Neural cell (in vitro differentiated cells): ENCODE measurements around the gene TRIM25. TPM values are rescaled to one million over a fixed set of nuclear protein-coding genes. Genes with fewer than 3 reads are reported as not detected.

ENCODE experiments used
- H2AFZ ChIP-seq: fragments of 200-600, 300-800 bp; sonication (generic), shearing (Covaris generic); 2 replicates; pipeline ENCODE4 v1.6.0; 2014; ENCODE audit warnings: low read depth, mild to moderate bottlenecking, antibody characterized with exemption, low read length, moderate library complexity
- H3F3A ChIP-seq: fragments of 200-600 bp; shearing (Covaris generic); 2 replicates; pipeline ENCODE4 v1.6.1; 2016; ENCODE audit warnings: mild to moderate bottlenecking, moderate library complexity, mixed read lengths, antibody characterized with exemption, low read length; ENCODE audit not compliant: insufficient read depth, poor library complexity, severe bottlenecking
- H3K27ac ChIP-seq: fragments of 200-600, 300-800 bp; sonication (generic), shearing (Covaris generic); 2 replicates; pipeline ENCODE4 v1.5.1; 2014; ENCODE audit warnings: mild to moderate bottlenecking, low read length, moderate library complexity
- H3K27me3 ChIP-seq: fragments of 300-800, 200-600 bp; sonication (generic), shearing (Covaris generic); 2 replicates; pipeline ENCODE4 v1.6.0; 2014; ENCODE audit warnings: mild to moderate bottlenecking, low read depth, low read length, moderate library complexity; ENCODE audit not compliant: insufficient read depth
- H3K36me3 ChIP-seq: fragments of 300-800, 200-600 bp; sonication (generic), shearing (Covaris generic); 2 replicates; pipeline ENCODE4 v1.5.1; 2014; ENCODE audit warnings: mild to moderate bottlenecking, antibody characterized with exemption, low read length, moderate library complexity; ENCODE audit not compliant: insufficient read depth
- H3K4me2 ChIP-seq: fragments of 300-800, 200-600 bp; sonication (generic), shearing (Covaris generic); 2 replicates; pipeline ENCODE4 v1.6.0; 2014; ENCODE audit warnings: mild to moderate bottlenecking, low read length
- H3K4me3 ChIP-seq: fragments of 300-800, 200-600 bp; sonication (generic), shearing (Covaris generic); 2 replicates; pipeline ENCODE4 v1.5.1; 2014; ENCODE audit warnings: mild to moderate bottlenecking, low read length, moderate library complexity
- H3K79me2 ChIP-seq: fragments of 200-600 bp; shearing (Covaris generic); replicated peaks from 2 replicates; pipeline ENCODE4 v1.6.0; 2014; ENCODE audit warnings: mild to moderate bottlenecking, low read length, moderate library complexity; ENCODE audit not compliant: insufficient read depth
- H3K9ac ChIP-seq: fragments of 300-800, 200-600 bp; sonication (generic), shearing (Covaris generic); 2 replicates; pipeline ENCODE4 v1.6.1; 2016; ENCODE audit warnings: mild to moderate bottlenecking, low read length, mixed read lengths
- H3K9me2 ChIP-seq: fragments of 200-600 bp; shearing (Covaris generic); 2 replicates; pipeline ENCODE4 v1.6.1; 2016; ENCODE audit warnings: mild to moderate bottlenecking, low read length, mixed read lengths; ENCODE audit not compliant: insufficient read depth
- H3K9me3 ChIP-seq: fragments of 200-600, 300-800 bp; sonication (generic), shearing (Covaris generic); 2 replicates; pipeline ENCODE4 v1.6.1; 2016; ENCODE audit warnings: mild to moderate bottlenecking, mixed run types, low read length, moderate library complexity, mixed read lengths
- H4K20me1 ChIP-seq: fragments of 200-600 bp; shearing (Covaris generic); 2 replicates; pipeline ENCODE4 v1.6.1; 2016; ENCODE audit warnings: mild to moderate bottlenecking, mixed run types; ENCODE audit not compliant: insufficient read depth
- CTCF ChIP-seq: fragments of 450-650 bp; IDR thresholded peaks from 2 replicates; pipeline ENCODE4 v1.5.1; 2014; ENCODE audit warnings: antibody characterized with exemption, mild to moderate bottlenecking, moderate library complexity; ENCODE audit not compliant: poor library complexity, severe bottlenecking
- EP300 ChIP-seq: fragments of 450-650 bp; conservative IDR thresholded peaks from 2 replicates; pipeline ENCODE4 v1.6.1; 2014; ENCODE audit warnings: antibody characterized with exemption, mild to moderate bottlenecking, moderate library complexity; ENCODE audit not compliant: poor library complexity, severe bottlenecking
- EZH2 ChIP-seq: fragments of 200-600, 300-800 bp; shearing (Covaris generic), sonication (generic); IDR thresholded peaks from 2 replicates; pipeline ENCODE4 v1.6.1; 2014; ENCODE audit warnings: antibody characterized with exemption, low read length, borderline replicate concordance, mild to moderate bottlenecking; ENCODE audit not compliant: insufficient read depth, poor library complexity, severe bottlenecking
- MXI1 ChIP-seq: fragments of 450-650 bp; conservative IDR thresholded peaks from 2 replicates; pipeline ENCODE4 v1.6.1; 2014; ENCODE audit warnings: antibody characterized with exemption, mild to moderate bottlenecking; ENCODE audit not compliant: poor library complexity, severe bottlenecking
- POLR2AphosphoS5 ChIP-seq: IDR thresholded peaks from 2 replicates; pipeline ENCODE4 v1.6.1; 2012
- RAD21 ChIP-seq: fragments of 450-650 bp; conservative IDR thresholded peaks from 2 replicates; pipeline ENCODE4 v1.6.1; 2014; ENCODE audit warnings: antibody characterized with exemption, mild to moderate bottlenecking, moderate library complexity
- SMC3 ChIP-seq: fragments of 450-650 bp; conservative IDR thresholded peaks from 2 replicates; pipeline ENCODE4 v1.6.1; 2014; ENCODE audit warnings: antibody characterized with exemption, mild to moderate bottlenecking, moderate library complexity; ENCODE audit not compliant: poor library complexity
- TAF1 ChIP-seq: IDR thresholded peaks from 2 replicates; pipeline ENCODE4 v1.6.1; 2012; ENCODE audit warnings: low read depth
- polyA plus RNA-seq: library from polyadenylated mRNA; depleted of rRNA; stranded (reverse); fragments of >200 nt; gene quantifications from 2 replicates; pipeline ENCODE4 v1.2.3, GENCODE V29; 2014
- TF ChIP-seq, protein P1 (sequence below): IDR thresholded peaks from 2 replicates; pipeline ENCODE4 v1.6.1; 2012; ENCODE audit warnings: borderline replicate concordance

Gene TRIM25
- polyA plus RNA-seq, 1 donor from 2014 or later = 1.7 TPM

- no peak for TF ChIP-seq CTCF
- no peak for TF ChIP-seq RAD21
- TF ChIP-seq TAF1 = no peak
- no peak for TF ChIP-seq SMC3
- TF ChIP-seq, protein P1, sequence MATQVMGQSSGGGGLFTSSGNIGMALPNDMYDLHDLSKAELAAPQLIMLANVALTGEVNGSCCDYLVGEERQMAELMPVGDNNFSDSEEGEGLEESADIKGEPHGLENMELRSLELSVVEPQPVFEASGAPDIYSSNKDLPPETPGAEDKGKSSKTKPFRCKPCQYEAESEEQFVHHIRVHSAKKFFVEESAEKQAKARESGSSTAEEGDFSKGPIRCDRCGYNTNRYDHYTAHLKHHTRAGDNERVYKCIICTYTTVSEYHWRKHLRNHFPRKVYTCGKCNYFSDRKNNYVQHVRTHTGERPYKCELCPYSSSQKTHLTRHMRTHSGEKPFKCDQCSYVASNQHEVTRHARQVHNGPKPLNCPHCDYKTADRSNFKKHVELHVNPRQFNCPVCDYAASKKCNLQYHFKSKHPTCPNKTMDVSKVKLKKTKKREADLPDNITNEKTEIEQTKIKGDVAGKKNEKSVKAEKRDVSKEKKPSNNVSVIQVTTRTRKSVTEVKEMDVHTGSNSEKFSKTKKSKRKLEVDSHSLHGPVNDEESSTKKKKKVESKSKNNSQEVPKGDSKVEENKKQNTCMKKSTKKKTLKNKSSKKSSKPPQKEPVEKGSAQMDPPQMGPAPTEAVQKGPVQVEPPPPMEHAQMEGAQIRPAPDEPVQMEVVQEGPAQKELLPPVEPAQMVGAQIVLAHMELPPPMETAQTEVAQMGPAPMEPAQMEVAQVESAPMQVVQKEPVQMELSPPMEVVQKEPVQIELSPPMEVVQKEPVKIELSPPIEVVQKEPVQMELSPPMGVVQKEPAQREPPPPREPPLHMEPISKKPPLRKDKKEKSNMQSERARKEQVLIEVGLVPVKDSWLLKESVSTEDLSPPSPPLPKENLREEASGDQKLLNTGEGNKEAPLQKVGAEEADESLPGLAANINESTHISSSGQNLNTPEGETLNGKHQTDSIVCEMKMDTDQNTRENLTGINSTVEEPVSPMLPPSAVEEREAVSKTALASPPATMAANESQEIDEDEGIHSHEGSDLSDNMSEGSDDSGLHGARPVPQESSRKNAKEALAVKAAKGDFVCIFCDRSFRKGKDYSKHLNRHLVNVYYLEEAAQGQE = no peak
- TF ChIP-seq POLR2AphosphoS5 = no peak
- TF ChIP-seq MXI1 = no peak
- no peak for TF ChIP-seq EZH2
- TF ChIP-seq EP300 = no peak
Measured at GRCh38 chr17:56925088-56925487, 11.2 kb upstream of the TRIM25 start.

DNA sequence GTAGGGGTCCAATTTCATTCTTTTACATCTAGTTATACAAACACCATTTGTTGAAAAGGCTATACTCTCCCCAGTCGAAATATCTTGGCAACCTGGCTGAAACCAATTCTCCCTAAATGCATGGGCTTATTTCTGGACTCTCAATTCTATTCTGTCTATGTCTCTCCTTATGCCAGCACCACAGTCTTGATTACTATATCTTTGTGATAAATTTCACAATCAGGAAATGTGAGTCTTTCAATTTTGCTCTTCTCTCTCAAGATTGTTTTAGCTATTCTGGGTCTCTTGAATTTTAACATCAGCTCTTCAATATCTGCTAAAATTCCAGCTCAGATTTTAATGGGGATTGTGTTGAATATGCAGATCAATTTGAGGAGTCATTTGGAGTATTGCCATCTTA is 5.9 kb upstream of the TRIM25 start:
- Histone ChIP-seq H3F3A (no peaks in the 10 kb centered on the region), H3K4me3 (no peak overlapping the region), H4K20me1 (no peaks in the 10 kb centered on the region), H3K36me3 (no peaks in the 10 kb centered on the region), H3K4me2 (no peak overlapping the region), H3K9me2 (no peaks in the 10 kb centered on the region), H3K9ac (no peak overlapping the region), H3K27ac (no peak overlapping the region), H3K27me3 (peaks cover 9% of the 10 kb centered on the region), H2AFZ (no peak overlapping the region), H3K79me2 (no peaks in the 10 kb centered on the region), H3K9me3 (no peaks in the 10 kb centered on the region)
- no peak for TF ChIP-seq MXI1
- no peak for TF ChIP-seq EZH2
- TF ChIP-seq CTCF = no peak
- TF ChIP-seq POLR2AphosphoS5 = no peak
- TF ChIP-seq, protein P1 = no peak
- TF ChIP-seq EP300 = no peak
- TF ChIP-seq SMC3 = no peak
- TF ChIP-seq TAF1 = no peak
- no peak for TF ChIP-seq RAD21

More at GRCh38 chr17:56925088-56925487, 11.2 kb upstream of the TRIM25 start:
- Histone ChIP-seq H3K4me2 (no peak overlapping the region), H3K27me3 (no peaks in the 10 kb centered on the region), H3K27ac (no peak overlapping the region), H3K9me3 (no peaks in the 10 kb centered on the region), H3K9me2 (no peaks in the 10 kb centered on the region), H3F3A (no peaks in the 10 kb centered on the region), H2AFZ (no peak overlapping the region), H3K79me2 (no peaks in the 10 kb centered on the region), H3K9ac (no peak overlapping the region), H4K20me1 (no peaks in the 10 kb centered on the region), H3K36me3 (no peaks in the 10 kb centered on the region), H3K4me3 (no peak overlapping the region)
